K562 (cell line): ENCODE data around the gene ITPR2. TPM values are rescaled to one million over a fixed set of nuclear protein-coding genes. Genes with fewer than 3 reads are reported as not detected.

Experiments used
- EWSR1 ChIP-seq: fragments of 450-650 bp; IDR thresholded peaks from 2 replicates; pipeline ENCODE4 v1.6.1; 2018; ENCODE audit warnings: borderline replicate concordance, mild to moderate bottlenecking, low read depth, moderate library complexity; ENCODE audit not compliant: partially characterized antibody
- HCFC1 ChIP-seq: IDR thresholded peaks from 2 replicates; pipeline ENCODE4 v1.6.1; 2012; ENCODE audit warnings: low read depth, low read length, improper control_type of control experiment
- HMG20B ChIP-seq: fragments of 250-450 bp; sonication (Bioruptor Pico); IDR thresholded peaks from 2 replicates; pipeline ENCODE4 v1.5.0; 2021; ENCODE audit warnings: mild to moderate bottlenecking
- JUND ChIP-seq, 2 experiments: IDR thresholded peaks; 2 replicates in 1 of 2; 3 replicates in 1 of 2; pipeline ENCODE4 v1.6.1; 2011; ENCODE audit warnings: borderline replicate concordance in 2 of 2, low read depth in 2 of 2, low read length in 2 of 2, improper control_type of control experiment in 1 of 2, missing biosample characterization in 1 of 2, missing genetic modification characterization in 1 of 2, missing genetic modification reagents in 1 of 2
- KAT8 ChIP-seq: fragments of 450-650 bp; IDR thresholded peaks from 2 replicates; pipeline ENCODE4 v1.6.1; 2016; ENCODE audit warnings: low read depth, mild to moderate bottlenecking
- KDM1A ChIP-seq, 2 experiments: fragments of 450-650 bp; IDR thresholded peaks; 2 replicates each; pipeline ENCODE4 v1.6.1; 2016; ENCODE audit warnings: mild to moderate bottlenecking in 2 of 2
- MYNN ChIP-seq, 2 experiments: sonication (generic); formaldehyde crosslinking in 1 of 2; IDR thresholded peaks; 2 replicates each; pipeline versions ENCODE4 v1.5.0 to v1.6.1; 2016 to 2020; ENCODE audit warnings: antibody characterized with exemption in 1 of 2, missing genetic modification reagents in 1 of 2
- NEUROD1 ChIP-seq: fragments of 150-350 bp; IDR thresholded peaks from 2 replicates; pipeline ENCODE4 v1.6.1; 2014; ENCODE audit warnings: borderline replicate concordance, low read length, low read depth; ENCODE audit not compliant: partially characterized antibody
- OTX1 ChIP-seq: fragments of 450-650 bp; formaldehyde crosslinking; IDR thresholded peaks from 2 replicates; pipeline ENCODE4 v1.4.0; 2022; ENCODE audit warnings: mild to moderate bottlenecking
- RHOXF2B ChIP-seq: fragments of 250-450 bp; sonication (Bioruptor Pico); conservative IDR thresholded peaks from 2 replicates; pipeline ENCODE4 v1.5.1; 2021
- SNIP1 ChIP-seq: fragments of 450-650 bp; IDR thresholded peaks from 2 replicates; pipeline ENCODE4 v1.7.1; 2017; ENCODE audit warnings: low read depth, mild to moderate bottlenecking
- ZNF76 ChIP-seq: fragments of 250-450 bp; sonication (Bioruptor Pico); IDR thresholded peaks from 2 replicates; pipeline ENCODE4 v1.4.0; 2020; ENCODE audit warnings: mild to moderate bottlenecking, moderate library complexity, borderline replicate concordance
- polyA plus RNA-seq, 8 experiments: library from polyadenylated mRNA; depleted of rRNA in 4 of 8; stranded (reverse) in 5 of 8; unstranded in 3 of 8; fragments of >200 nt; fragmentation: Nextera tagmentation in 2 of 8; fragmentation: Illumina TruSeq in 1 of 8; extraction: Ambion mirVana in 2 of 8; extraction: Trizol in 1 of 8; gene quantifications; 2 replicates each; pipeline versions ENCODE4 v1.2.1 to v1.2.3, GENCODE V29; 2011 to 2014; ENCODE audit warnings: inconsistent platforms in 1 of 8, missing spikeins in 1 of 8
- total RNA-seq, 7 experiments: library from RNA; depleted of rRNA in 6 of 7; stranded (reverse); fragments of >200 nt in 6 of 7; fragmentation: Illumina TruSeq in 2 of 7; extraction: Trizol in 2 of 7; gene quantifications; 2 replicates each; pipeline versions ENCODE4 v1.2.1 to v1.2.3, GENCODE V29; 2011 to 2021; ENCODE audit warnings: low replicate concordance in 1 of 7
- TF ChIP-seq, protein P1 (sequence below): sonication (generic); formaldehyde crosslinking; IDR thresholded peaks from 2 replicates; pipeline ENCODE4 v1.8.0; 2022; ENCODE audit warnings: mild to moderate bottlenecking, missing genetic modification reagents, borderline replicate concordance
- TF ChIP-seq, protein P2 (sequence below), 2 experiments: fragments of 450-650 bp; IDR thresholded peaks; 2 replicates each; pipeline ENCODE4 v1.6.1; 2018; ENCODE audit warnings: mild to moderate bottlenecking in 2 of 2, low read depth in 1 of 2; ENCODE audit not compliant: partially characterized antibody in 2 of 2
- TF ChIP-seq, protein P3 (sequence below): fragments of 450-650 bp; IDR thresholded peaks from one replicate; pipeline ENCODE4 v1.6.1; 2018; ENCODE audit warnings: mild to moderate bottlenecking, moderate library complexity; ENCODE audit not compliant: partially characterized antibody
- TF ChIP-seq, protein P4 (sequence below): fragments of 450-650 bp; formaldehyde crosslinking; IDR thresholded peaks from 2 replicates; pipeline ENCODE4 v1.4.0; 2020; ENCODE audit warnings: mild to moderate bottlenecking
- TF ChIP-seq, protein P5 (sequence below): sonication (generic); formaldehyde crosslinking; IDR thresholded peaks from 2 replicates; pipeline ENCODE4 v1.8.0; 2022; ENCODE audit warnings: mild to moderate bottlenecking, missing genetic modification reagents

ITPR2 gene
- total and polyA plus RNA-seq, 9 of the 15 experiments (the other 6 are each of a cell fraction or from before 2014, with no cell fraction given) = 0.21 to 3.3 (median 0.95) TPM

DNA sequence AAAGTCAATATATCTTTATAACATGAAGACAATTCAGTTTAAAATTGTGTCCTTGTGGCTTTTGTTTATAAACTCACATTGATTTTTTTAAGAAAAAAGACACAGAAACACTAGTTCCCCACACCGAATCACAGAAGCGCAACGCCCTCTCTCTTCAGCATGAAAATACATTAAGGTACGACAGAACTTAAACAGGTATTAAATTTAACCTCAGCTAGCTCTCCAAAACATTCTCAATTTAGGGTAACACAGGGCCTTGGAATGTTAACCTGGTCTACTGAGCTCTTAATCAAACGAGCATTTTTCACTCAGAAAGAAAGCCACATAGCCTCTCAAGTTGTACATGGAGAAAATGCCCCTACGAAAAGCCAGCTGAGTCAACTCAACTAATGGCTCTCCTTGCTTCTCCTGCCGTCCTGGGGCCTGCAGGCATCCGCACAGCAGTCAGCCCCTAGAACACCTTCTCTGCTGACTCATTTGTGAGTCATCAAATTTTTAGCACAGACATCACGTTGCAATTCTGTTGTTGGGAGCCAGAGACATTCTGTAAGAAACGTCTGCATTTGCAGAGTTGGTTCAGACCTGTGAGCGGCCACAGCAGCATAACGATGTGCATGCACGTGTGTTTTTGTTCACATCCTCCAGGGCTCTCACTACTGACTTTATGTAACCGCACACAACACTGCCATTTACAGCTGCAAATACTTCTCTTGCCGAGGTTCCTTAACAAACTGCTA is 141.6 kb downstream of the ITPR2 start (continued):
- TF ChIP-seq, protein P1, sequence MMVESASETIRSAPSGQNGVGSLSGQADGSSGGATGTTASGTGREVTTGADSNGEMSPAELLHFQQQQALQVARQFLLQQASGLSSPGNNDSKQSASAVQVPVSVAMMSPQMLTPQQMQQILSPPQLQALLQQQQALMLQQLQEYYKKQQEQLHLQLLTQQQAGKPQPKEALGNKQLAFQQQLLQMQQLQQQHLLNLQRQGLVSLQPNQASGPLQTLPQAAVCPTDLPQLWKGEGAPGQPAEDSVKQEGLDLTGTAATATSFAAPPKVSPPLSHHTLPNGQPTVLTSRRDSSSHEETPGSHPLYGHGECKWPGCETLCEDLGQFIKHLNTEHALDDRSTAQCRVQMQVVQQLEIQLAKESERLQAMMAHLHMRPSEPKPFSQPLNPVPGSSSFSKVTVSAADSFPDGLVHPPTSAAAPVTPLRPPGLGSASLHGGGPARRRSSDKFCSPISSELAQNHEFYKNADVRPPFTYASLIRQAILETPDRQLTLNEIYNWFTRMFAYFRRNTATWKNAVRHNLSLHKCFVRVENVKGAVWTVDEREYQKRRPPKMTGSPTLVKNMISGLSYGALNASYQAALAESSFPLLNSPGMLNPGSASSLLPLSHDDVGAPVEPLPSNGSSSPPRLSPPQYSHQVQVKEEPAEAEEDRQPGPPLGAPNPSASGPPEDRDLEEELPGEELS (CRISPR knock-in tag) = no peak
- TF ChIP-seq HMG20B (no peak), NEUROD1 (peak; percentile 21), EWSR1 (no peak), RHOXF2B (CRISPR knock-in tag) (no peak), JUND (IDR thresholded peaks at IDR 0.05; ENCODE audit: borderline replicate concordance, low read depth, low read length) (peak; percentile 98), JUND (tag; IDR thresholded peaks at IDR 0.05; ENCODE audit: borderline replicate concordance, low read depth, low read length) (peak; percentile 99), SNIP1 (no peak), KDM1A (IDR thresholded peaks at IDR 0.05) (no peak), KAT8 (no peak), MYNN (IDR thresholded peaks at IDR 0.05) (no peak), MYNN (CRISPR knock-in tag; IDR thresholded peaks at IDR 0.05) (no peak), ZNF76 (no peak), OTX1 (CRISPR knock-in tag) (no peak), HCFC1 (no peak)
- TF ChIP-seq, protein P2, sequence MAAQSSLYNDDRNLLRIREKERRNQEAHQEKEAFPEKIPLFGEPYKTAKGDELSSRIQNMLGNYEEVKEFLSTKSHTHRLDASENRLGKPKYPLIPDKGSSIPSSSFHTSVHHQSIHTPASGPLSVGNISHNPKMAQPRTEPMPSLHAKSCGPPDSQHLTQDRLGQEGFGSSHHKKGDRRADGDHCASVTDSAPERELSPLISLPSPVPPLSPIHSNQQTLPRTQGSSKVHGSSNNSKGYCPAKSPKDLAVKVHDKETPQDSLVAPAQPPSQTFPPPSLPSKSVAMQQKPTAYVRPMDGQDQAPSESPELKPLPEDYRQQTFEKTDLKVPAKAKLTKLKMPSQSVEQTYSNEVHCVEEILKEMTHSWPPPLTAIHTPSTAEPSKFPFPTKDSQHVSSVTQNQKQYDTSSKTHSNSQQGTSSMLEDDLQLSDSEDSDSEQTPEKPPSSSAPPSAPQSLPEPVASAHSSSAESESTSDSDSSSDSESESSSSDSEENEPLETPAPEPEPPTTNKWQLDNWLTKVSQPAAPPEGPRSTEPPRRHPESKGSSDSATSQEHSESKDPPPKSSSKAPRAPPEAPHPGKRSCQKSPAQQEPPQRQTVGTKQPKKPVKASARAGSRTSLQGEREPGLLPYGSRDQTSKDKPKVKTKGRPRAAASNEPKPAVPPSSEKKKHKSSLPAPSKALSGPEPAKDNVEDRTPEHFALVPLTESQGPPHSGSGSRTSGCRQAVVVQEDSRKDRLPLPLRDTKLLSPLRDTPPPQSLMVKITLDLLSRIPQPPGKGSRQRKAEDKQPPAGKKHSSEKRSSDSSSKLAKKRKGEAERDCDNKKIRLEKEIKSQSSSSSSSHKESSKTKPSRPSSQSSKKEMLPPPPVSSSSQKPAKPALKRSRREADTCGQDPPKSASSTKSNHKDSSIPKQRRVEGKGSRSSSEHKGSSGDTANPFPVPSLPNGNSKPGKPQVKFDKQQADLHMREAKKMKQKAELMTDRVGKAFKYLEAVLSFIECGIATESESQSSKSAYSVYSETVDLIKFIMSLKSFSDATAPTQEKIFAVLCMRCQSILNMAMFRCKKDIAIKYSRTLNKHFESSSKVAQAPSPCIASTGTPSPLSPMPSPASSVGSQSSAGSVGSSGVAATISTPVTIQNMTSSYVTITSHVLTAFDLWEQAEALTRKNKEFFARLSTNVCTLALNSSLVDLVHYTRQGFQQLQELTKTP (IDR thresholded peaks at IDR 0.05; ENCODE audit: low read depth in 1 of 2, partially characterized antibody in 2 of 2) = no peak
- TF ChIP-seq, protein P3, sequence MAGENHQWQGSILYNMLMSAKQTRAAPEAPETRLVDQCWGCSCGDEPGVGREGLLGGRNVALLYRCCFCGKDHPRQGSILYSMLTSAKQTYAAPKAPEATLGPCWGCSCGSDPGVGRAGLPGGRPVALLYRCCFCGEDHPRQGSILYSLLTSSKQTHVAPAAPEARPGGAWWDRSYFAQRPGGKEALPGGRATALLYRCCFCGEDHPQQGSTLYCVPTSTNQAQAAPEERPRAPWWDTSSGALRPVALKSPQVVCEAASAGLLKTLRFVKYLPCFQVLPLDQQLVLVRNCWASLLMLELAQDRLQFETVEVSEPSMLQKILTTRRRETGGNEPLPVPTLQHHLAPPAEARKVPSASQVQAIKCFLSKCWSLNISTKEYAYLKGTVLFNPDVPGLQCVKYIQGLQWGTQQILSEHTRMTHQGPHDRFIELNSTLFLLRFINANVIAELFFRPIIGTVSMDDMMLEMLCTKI = no peak
- TF ChIP-seq, protein P4, sequence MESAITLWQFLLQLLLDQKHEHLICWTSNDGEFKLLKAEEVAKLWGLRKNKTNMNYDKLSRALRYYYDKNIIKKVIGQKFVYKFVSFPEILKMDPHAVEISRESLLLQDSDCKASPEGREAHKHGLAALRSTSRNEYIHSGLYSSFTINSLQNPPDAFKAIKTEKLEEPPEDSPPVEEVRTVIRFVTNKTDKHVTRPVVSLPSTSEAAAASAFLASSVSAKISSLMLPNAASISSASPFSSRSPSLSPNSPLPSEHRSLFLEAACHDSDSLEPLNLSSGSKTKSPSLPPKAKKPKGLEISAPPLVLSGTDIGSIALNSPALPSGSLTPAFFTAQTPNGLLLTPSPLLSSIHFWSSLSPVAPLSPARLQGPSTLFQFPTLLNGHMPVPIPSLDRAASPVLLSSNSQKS (CRISPR knock-in tag) = no peak
- TF ChIP-seq, protein P5, sequence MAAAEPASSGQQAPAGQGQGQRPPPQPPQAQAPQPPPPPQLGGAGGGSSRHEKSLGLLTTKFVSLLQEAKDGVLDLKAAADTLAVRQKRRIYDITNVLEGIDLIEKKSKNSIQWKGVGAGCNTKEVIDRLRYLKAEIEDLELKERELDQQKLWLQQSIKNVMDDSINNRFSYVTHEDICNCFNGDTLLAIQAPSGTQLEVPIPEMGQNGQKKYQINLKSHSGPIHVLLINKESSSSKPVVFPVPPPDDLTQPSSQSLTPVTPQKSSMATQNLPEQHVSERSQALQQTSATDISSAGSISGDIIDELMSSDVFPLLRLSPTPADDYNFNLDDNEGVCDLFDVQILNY (CRISPR knock-in tag) = no peak
